H1 (cell line): Measurements from ENCODE around the gene INPP5E. TPM values are rescaled to one million over a fixed set of nuclear protein-coding genes. Genes with fewer than 3 reads are reported as not detected.

ENCODE experiments used
- CTCF ChIA-PET: fragments of 300-600 bp; sonication (Branson Sonifier 250); formaldehyde crosslinking; loops from one replicate; lab custom pipeline; 2021; ENCODE audit not compliant: partially characterized antibody; lab: Charles Lee
- POLR2A ChIA-PET: fragments of 300-600 bp; sonication (Branson Sonifier 250); formaldehyde crosslinking; loops from one replicate; lab custom pipeline; 2021; ENCODE audit warnings: inconsistent platforms; ENCODE audit not compliant: partially characterized antibody; lab: Charles Lee
- DNase-seq, 2 experiments: peaks; one replicate each; pipeline versions ENCODE4 v3.0.0 to v3.0.0-alpha.2; 2010 to 2022; ENCODE audit warnings: low spot score in 2 of 2, low read depth in 1 of 2, mixed read lengths in 1 of 2
- FAIRE-seq: peaks from 2 replicates; lab custom pipeline; 2011; peaks lifted over from hg19 to GRCh38; lab: Jason Lieb, UNC
- H2AFZ ChIP-seq: 2 replicates; pipeline ENCODE4 v1.8.1; 2012; ENCODE audit warnings: low read length, inconsistent platforms
- H2AK5ac ChIP-seq: 2 replicates; pipeline ENCODE4 v1.6.1; 2013; ENCODE audit warnings: low read depth, low read length
- H2BK120ac ChIP-seq: replicated peaks from 2 replicates; pipeline ENCODE3; 2013; ENCODE audit warnings: low read depth, low read length, inconsistent platforms
- H2BK12ac ChIP-seq: 2 replicates; pipeline ENCODE4 v1.6.1; 2013; ENCODE audit warnings: low read depth, low read length
- H2BK15ac ChIP-seq: 2 replicates; pipeline ENCODE4 v1.6.1; 2013; ENCODE audit warnings: low read length
- H2BK20ac ChIP-seq: 2 replicates; pipeline ENCODE4 v1.6.1; 2013; ENCODE audit warnings: low read length
- H2BK5ac ChIP-seq: 2 replicates; pipeline ENCODE4 v1.6.1; 2013; ENCODE audit warnings: low read depth, low read length
- H3K14ac ChIP-seq: 2 replicates; pipeline ENCODE4 v1.6.1; 2013; ENCODE audit warnings: inconsistent platforms; ENCODE audit not compliant: insufficient read length
- H3K18ac ChIP-seq: 2 replicates; pipeline ENCODE4 v1.6.1; 2013; ENCODE audit warnings: low read length; ENCODE audit errors: extremely low read depth
- H3K23ac ChIP-seq: 2 replicates; pipeline ENCODE4 v1.6.1; 2013; ENCODE audit warnings: inconsistent platforms; ENCODE audit not compliant: insufficient read length
- H3K23me2 ChIP-seq: 2 replicates; pipeline ENCODE4 v1.6.1; 2013; ENCODE audit warnings: low read depth, low read length
- H3K27ac ChIP-seq: 2 replicates; pipeline ENCODE4 v1.6.1; 2011; ENCODE audit warnings: low read depth, low read length, inconsistent platforms
- H3K27me3 ChIP-seq, 4 experiments: replicated peaks in 1 of 4; 1 replicate in 1 of 4; 2 replicates in 3 of 4; pipeline versions ENCODE4 v1.6.1 to v1.8.1; 2011 to 2013; ENCODE audit warnings: low read length in 3 of 4, mild to moderate bottlenecking in 3 of 4, inconsistent platforms in 2 of 4, mixed read lengths in 2 of 4, moderate library complexity in 1 of 4; ENCODE audit not compliant: control insufficient read depth in 3 of 4, insufficient read depth in 3 of 4; ENCODE audit errors: extremely low read depth in 1 of 4
- H3K36me3 ChIP-seq, 4 experiments: 2 replicates each; pipeline versions ENCODE4 v1.6.1 to v1.8.1; 2011 to 2013; ENCODE audit warnings: mild to moderate bottlenecking in 4 of 4, low read length in 3 of 4, moderate library complexity in 2 of 4, control low read depth in 1 of 4, inconsistent platforms in 1 of 4; ENCODE audit not compliant: insufficient read depth in 4 of 4, control insufficient read depth in 2 of 4
- H3K4ac ChIP-seq: replicated peaks from 2 replicates; pipeline ENCODE3; 2013; ENCODE audit warnings: low read length, low read depth, mixed read lengths, inconsistent platforms; ENCODE audit not compliant: insufficient read length
- H3K4me1 ChIP-seq, 4 experiments: replicated peaks in 1 of 4; 1 replicate in 1 of 4; 2 replicates in 3 of 4; pipeline versions ENCODE4 v1.6.1 to v1.8.1; 2011 to 2013; ENCODE audit warnings: low read length in 3 of 4, inconsistent platforms in 2 of 4, mixed read lengths in 1 of 4; ENCODE audit not compliant: insufficient read depth in 4 of 4, control insufficient read depth in 3 of 4
- H3K4me2 ChIP-seq, 2 experiments: 2 replicates each; pipeline versions ENCODE4 v1.6.1 to v1.8.1; 2011 to 2013; ENCODE audit warnings: low read depth in 2 of 2, low read length in 2 of 2, control low read depth in 1 of 2, inconsistent platforms in 1 of 2, mild to moderate bottlenecking in 1 of 2; ENCODE audit not compliant: insufficient read depth in 1 of 2
- H3K4me3 ChIP-seq, 4 experiments: fragments of 200-600, 300-600 bp in 1 of 4; sonication (generic), shearing (Covaris generic), sonication (Bioruptor Twin) in 1 of 4; 2 replicates each; pipeline versions ENCODE4 v1.5.1 to v1.8.1; 2011 to 2016; ENCODE audit warnings: low read length in 4 of 4, low read depth in 3 of 4, control low read depth in 2 of 4, inconsistent platforms in 2 of 4, mild to moderate bottlenecking in 2 of 4, mixed read lengths in 1 of 4, moderate library complexity in 1 of 4; ENCODE audit not compliant: insufficient read depth in 2 of 4; ENCODE audit errors: extremely low read depth in 1 of 4
- H3K56ac ChIP-seq: replicated peaks from 2 replicates; pipeline ENCODE3; 2013; ENCODE audit warnings: low read depth, mild to moderate bottlenecking, mixed read lengths, low read length, inconsistent platforms; ENCODE audit not compliant: insufficient read length
- H3K79me1 ChIP-seq: 2 replicates; pipeline ENCODE4 v1.6.1; 2013; ENCODE audit warnings: low read depth, low read length, control low read depth
- H3K79me2 ChIP-seq, 2 experiments: 2 replicates each; pipeline versions ENCODE4 v1.6.1 to v1.8.1; 2012 to 2013; ENCODE audit warnings: low read length in 2 of 2, mild to moderate bottlenecking in 2 of 2, inconsistent platforms in 1 of 2; ENCODE audit not compliant: insufficient read depth in 2 of 2, control insufficient read depth in 1 of 2
- H3K9ac ChIP-seq, 4 experiments: replicated peaks in 1 of 4; 1 replicate in 1 of 4; 2 replicates in 3 of 4; pipeline versions ENCODE4 v1.6.1 to v1.8.1; 2011 to 2013; ENCODE audit warnings: low read depth in 3 of 4, low read length in 3 of 4, control low read depth in 2 of 4, mild to moderate bottlenecking in 2 of 4, moderate library complexity in 2 of 4, inconsistent platforms in 1 of 4; ENCODE audit errors: extremely low read depth in 1 of 4
- H3K9me3 ChIP-seq, 2 experiments: 2 replicates each; pipeline versions ENCODE4 v1.6.1 to v1.8.1; 2012 to 2013; ENCODE audit warnings: mild to moderate bottlenecking in 2 of 2, moderate library complexity in 2 of 2, control low read depth in 1 of 2, inconsistent platforms in 1 of 2, low read depth in 1 of 2, low read length in 1 of 2, mixed read lengths in 1 of 2; ENCODE audit not compliant: insufficient read depth in 2 of 2
- H4K20me1 ChIP-seq, 2 experiments: replicated peaks in 1 of 2; 2 replicates each; pipeline versions ENCODE3 to v1.8.1; 2011 to 2013; ENCODE audit warnings: inconsistent platforms in 2 of 2, low read length in 2 of 2, mild to moderate bottlenecking in 1 of 2; ENCODE audit not compliant: insufficient read depth in 2 of 2, control insufficient read depth in 1 of 2
- H4K5ac ChIP-seq: 2 replicates; pipeline ENCODE4 v1.6.1; 2013; ENCODE audit warnings: low read length, low read depth, mixed read lengths, inconsistent platforms; ENCODE audit not compliant: insufficient read length
- H4K8ac ChIP-seq: 2 replicates; pipeline ENCODE4 v1.8.0; 2013; ENCODE audit warnings: mild to moderate bottlenecking, moderate library complexity, low read length, inconsistent platforms; ENCODE audit not compliant: insufficient read depth; ENCODE audit errors: extremely low read depth
- H4K91ac ChIP-seq: replicated peaks from 2 replicates; pipeline ENCODE3; 2013; ENCODE audit warnings: low read length, mixed read lengths, inconsistent platforms; ENCODE audit not compliant: insufficient read length
- CHD1 ChIP-seq: IDR thresholded peaks from 2 replicates; pipeline ENCODE4 v1.6.1; 2012; ENCODE audit warnings: low read depth, low read length, improper control_type of control experiment
- GABPA ChIP-seq: IDR thresholded peaks from 2 replicates; pipeline ENCODE4 v1.6.1; 2011; ENCODE audit warnings: mild to moderate bottlenecking, low read length, moderate library complexity, borderline replicate concordance; ENCODE audit not compliant: insufficient read depth
- SP2 ChIP-seq: IDR thresholded peaks from 2 replicates; pipeline ENCODE4 v1.6.1; 2012; ENCODE audit warnings: mild to moderate bottlenecking, low read length, inconsistent platforms
- WGBS, 2 experiments: shearing (Covaris generic) in 1 of 2; methylation state at CpG; one replicate each; pipeline versions ENCODE4 v1.1.6 to v1.1.7; 2013 to 2015; ENCODE audit warnings: low lambda C conversion rate in 2 of 2, mixed read lengths in 2 of 2, inconsistent platforms in 1 of 2, low coverage in 1 of 2, missing lambda C conversion rate in 1 of 2; ENCODE audit not compliant: insufficient replicate concordance in 2 of 2, insufficient coverage in 1 of 2, insufficient read length in 1 of 2; ENCODE audit errors: extremely low coverage in 1 of 2, missing lambda C conversion rate in 1 of 2; 5-methylcytosine and 5-hydroxymethylcytosine counted together
- polyA plus RNA-seq, 7 experiments: library from polyadenylated mRNA; depleted of rRNA in 3 of 7; stranded (reverse) in 5 of 7; unstranded in 2 of 7; fragments of >200 nt in 5 of 7; fragments of 200-250 nt in 2 of 7; gene quantifications; 1 replicate in 5 of 7; 2 replicates in 1 of 7; 4 replicates in 1 of 7; pipeline versions ENCODE4 v1.2.1 to v1.2.3, GENCODE V29; 2011 to 2013; ENCODE audit warnings: missing spikeins in 2 of 7, mixed read lengths in 2 of 7
- total RNA-seq: library from RNA; stranded (reverse); fragmentation: NEBNext Ultra II Directional; extraction: Animal tissue kit (Norgen Biotek cat#: 25700); gene quantifications from 2 replicates; pipeline ENCODE4 v1.2.1, GENCODE V29; 2021

The INPP5E gene
- total and polyA plus RNA-seq, 2 of the 8 experiments (the other 6 are each of a cell fraction or from before 2014, with no cell fraction given) = 8.7 to 11.3 TPM

DNA sequence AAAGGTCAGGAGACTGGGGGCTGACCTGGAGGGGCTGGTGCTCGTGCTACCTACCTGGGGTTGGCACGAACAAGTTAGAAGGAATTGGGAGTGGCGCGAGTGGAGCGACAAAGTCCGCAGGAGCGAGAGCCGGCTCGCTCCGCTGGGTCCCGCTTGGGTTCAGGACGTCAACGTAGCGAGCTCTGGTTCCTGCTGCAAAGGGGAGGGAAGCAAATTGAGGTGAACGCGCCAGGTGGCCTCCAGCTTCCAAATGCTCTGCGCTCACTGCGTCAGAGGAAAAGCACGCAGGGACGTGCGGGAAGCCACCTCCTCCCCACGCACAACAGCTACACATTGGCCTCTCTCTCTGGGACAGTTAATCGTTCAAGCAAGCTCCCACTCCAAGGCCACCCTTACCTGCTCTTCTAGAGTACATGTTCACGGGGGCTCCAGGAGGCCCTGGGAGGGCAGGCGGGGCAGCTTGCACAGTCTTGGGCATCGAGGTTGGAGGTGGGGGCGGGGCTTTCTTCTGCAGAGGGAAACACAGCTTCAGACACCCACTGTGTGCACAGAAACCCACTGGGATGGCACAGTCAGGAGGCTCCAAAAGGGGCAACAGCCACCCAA lies 7.6 kb upstream of the INPP5E start:
- Histone ChIP-seq H3K18ac (no peak overlapping the region), H3K27me3 (no peaks in the 10 kb centered on the region), H3K56ac (no peak overlapping the region), H2AFZ (no peak overlapping the region), H2BK15ac (no peak overlapping the region), H3K4me1 (no peaks in the 10 kb centered on the region), H2BK12ac (no peak overlapping the region), H3K4me3 (no peak overlapping the region), H3K23ac (no peak overlapping the region), H3K14ac (no peak overlapping the region), H3K4me2 (no peak overlapping the region), H3K79me1 (no peaks in the 10 kb centered on the region), H4K5ac (no peak overlapping the region), H3K27ac (no peak overlapping the region), H3K4ac (no peak overlapping the region)
- CTCF ChIA-PET = interaction anchor here (0.9 to 1.4 kb wide), 3 partner anchors 13 to 184 kb away, joined by 3 read pairs; no protein-coding TSS in a partner anchor
- DNase-seq = no peak
- 97% methylated on average over 27 of the region's 27 CpGs; no CpG with 5 or more reads in 1 of the 2 experiments for WGBS, 2 experiments
- TF ChIP-seq CHD1 = no peak
- TF ChIP-seq SP2 = no peak
- TF ChIP-seq GABPA = no peak
- TF ChIP-seq, all 59 proteins: peak for 0
- H3K9ac ChIP-seq = no peak overlapping the region
- POLR2A ChIA-PET = interaction anchor here (0.9 to 1.5 kb wide), 4 partner anchors 9 to 62 kb away, joined by 3 to 7 read pairs (median 3); no protein-coding TSS in a partner anchor
- H2BK120ac ChIP-seq = no peak overlapping the region
- H3K36me3 ChIP-seq = peaks cover 22 to 48% (median 39%) of the 10 kb centered on the region in 4 experiments
- no peak for FAIRE-seq
- H4K8ac ChIP-seq = no peak overlapping the region
- H3K79me2 ChIP-seq = no peaks in the 10 kb centered on the region
- no peaks in the 10 kb centered on the region for H3K23me2 ChIP-seq
- no peak overlapping the region for H2BK5ac ChIP-seq
- no peak overlapping the region for H4K91ac ChIP-seq
- no peak overlapping the region for H2BK20ac ChIP-seq
- no peaks in the 10 kb centered on the region for H3K9me3 ChIP-seq
- peaks cover 2 to 10% of the 10 kb centered on the region in 2 experiments for H4K20me1 ChIP-seq
- H2AK5ac ChIP-seq = no peak overlapping the region
